ENCODE results near the gene ASTN2. TPM values are rescaled to one million over a fixed set of nuclear protein-coding genes. Genes with fewer than 3 reads are reported as not detected.

The ASTN2 gene
- total and polyA plus RNA-seq, 9 of the 15 experiments (the other 6 are each of a cell fraction or from before 2014, with no cell fraction given): 0.56 to 3.5 (median 1.9) TPM

GRCh38 chr9:116394894-116395698 is 1019.8 kb downstream of the ASTN2 start (continued):
- TF ChIP-seq, protein P1, sequence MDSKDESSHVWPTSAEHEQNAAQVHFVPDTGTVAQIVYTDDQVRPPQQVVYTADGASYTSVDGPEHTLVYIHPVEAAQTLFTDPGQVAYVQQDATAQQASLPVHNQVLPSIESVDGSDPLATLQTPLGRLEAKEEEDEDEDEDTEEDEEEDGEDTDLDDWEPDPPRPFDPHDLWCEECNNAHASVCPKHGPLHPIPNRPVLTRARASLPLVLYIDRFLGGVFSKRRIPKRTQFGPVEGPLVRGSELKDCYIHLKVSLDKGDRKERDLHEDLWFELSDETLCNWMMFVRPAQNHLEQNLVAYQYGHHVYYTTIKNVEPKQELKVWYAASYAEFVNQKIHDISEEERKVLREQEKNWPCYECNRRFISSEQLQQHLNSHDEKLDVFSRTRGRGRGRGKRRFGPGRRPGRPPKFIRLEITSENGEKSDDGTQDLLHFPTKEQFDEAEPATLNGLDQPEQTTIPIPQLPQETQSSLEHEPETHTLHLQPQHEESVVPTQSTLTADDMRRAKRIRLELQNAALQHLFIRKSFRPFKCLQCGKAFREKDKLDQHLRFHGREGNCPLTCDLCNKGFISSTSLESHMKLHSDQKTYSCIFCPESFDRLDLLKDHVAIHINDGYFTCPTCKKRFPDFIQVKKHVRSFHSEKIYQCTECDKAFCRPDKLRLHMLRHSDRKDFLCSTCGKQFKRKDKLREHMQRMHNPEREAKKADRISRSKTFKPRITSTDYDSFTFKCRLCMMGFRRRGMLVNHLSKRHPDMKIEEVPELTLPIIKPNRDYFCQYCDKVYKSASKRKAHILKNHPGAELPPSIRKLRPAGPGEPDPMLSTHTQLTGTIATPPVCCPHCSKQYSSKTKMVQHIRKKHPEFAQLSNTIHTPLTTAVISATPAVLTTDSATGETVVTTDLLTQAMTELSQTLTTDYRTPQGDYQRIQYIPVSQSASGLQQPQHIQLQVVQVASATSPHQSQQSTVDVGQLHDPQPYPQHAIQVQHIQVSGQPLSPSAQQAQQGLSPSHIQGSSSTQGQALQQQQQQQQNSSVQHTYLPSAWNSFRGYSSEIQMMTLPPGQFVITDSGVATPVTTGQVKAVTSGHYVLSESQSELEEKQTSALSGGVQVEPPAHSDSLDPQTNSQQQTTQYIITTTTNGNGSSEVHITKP (IDR thresholded peaks at IDR 0.05; ENCODE audit: partially characterized antibody): peak; percentile 69
- TF ChIP-seq, protein P2, sequence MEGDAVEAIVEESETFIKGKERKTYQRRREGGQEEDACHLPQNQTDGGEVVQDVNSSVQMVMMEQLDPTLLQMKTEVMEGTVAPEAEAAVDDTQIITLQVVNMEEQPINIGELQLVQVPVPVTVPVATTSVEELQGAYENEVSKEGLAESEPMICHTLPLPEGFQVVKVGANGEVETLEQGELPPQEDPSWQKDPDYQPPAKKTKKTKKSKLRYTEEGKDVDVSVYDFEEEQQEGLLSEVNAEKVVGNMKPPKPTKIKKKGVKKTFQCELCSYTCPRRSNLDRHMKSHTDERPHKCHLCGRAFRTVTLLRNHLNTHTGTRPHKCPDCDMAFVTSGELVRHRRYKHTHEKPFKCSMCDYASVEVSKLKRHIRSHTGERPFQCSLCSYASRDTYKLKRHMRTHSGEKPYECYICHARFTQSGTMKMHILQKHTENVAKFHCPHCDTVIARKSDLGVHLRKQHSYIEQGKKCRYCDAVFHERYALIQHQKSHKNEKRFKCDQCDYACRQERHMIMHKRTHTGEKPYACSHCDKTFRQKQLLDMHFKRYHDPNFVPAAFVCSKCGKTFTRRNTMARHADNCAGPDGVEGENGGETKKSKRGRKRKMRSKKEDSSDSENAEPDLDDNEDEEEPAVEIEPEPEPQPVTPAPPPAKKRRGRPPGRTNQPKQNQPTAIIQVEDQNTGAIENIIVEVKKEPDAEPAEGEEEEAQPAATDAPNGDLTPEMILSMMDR (IDR thresholded peaks at IDR 0.05 in 2 of 3, conservative IDR thresholded peaks at IDR 0.05 in 1 of 3; ENCODE audit: insufficient read depth in 2 of 3, low read depth in 1 of 3, low read length in 3 of 3): no peak
- TF ChIP-seq ZNF668 (CRISPR knock-in tag; IDR thresholded peaks at IDR 0.05) (no peak), MED1 (CRISPR knock-in tag; IDR thresholded peaks at IDR 0.05; ENCODE audit: borderline replicate concordance) (no peak), TBP (optimal IDR thresholded peaks at IDR 0.05; ENCODE audit: low read depth, low read length) (no peak), ZFX (CRISPR knock-in tag; IDR thresholded peaks at IDR 0.05) (no peak), ZNF584 (CRISPR knock-in tag; IDR thresholded peaks at IDR 0.05; ENCODE audit: low read depth) (peak; percentile 59; the same call in 1 of the 2 replicates), MLLT1 (IDR thresholded peaks at IDR 0.05) (peak in 1 of 2 experiments; percentile 28; a peak in 1 of 4 replicates), ZNF551 (CRISPR knock-in tag; IDR thresholded peaks at IDR 0.05) (no peak), SRSF3 (IDR thresholded peaks at IDR 0.05; ENCODE audit: insufficient read depth, low read length) (no peak), ZBTB1 (CRISPR knock-in tag; IDR thresholded peaks at IDR 0.05; ENCODE audit: borderline replicate concordance, low read depth) (no peak), SRSF7 (optimal IDR thresholded peaks at IDR 0.05; ENCODE audit: low read depth, low read length) (no peak), BDP1 (IDR thresholded peaks at IDR 0.05; ENCODE audit: insufficient read depth, insufficient read length) (no peak), ZNF324 (CRISPR knock-in tag; IDR thresholded peaks at IDR 0.05) (0 out of 2 replicates have a peak, but pooled peaks have one; percentile 37)
- TF ChIP-seq, protein P3, sequence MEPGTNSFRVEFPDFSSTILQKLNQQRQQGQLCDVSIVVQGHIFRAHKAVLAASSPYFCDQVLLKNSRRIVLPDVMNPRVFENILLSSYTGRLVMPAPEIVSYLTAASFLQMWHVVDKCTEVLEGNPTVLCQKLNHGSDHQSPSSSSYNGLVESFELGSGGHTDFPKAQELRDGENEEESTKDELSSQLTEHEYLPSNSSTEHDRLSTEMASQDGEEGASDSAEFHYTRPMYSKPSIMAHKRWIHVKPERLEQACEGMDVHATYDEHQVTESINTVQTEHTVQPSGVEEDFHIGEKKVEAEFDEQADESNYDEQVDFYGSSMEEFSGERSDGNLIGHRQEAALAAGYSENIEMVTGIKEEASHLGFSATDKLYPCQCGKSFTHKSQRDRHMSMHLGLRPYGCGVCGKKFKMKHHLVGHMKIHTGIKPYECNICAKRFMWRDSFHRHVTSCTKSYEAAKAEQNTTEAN (CRISPR knock-in tag; IDR thresholded peaks at IDR 0.05): no peak
- TF ChIP-seq, protein P4, sequence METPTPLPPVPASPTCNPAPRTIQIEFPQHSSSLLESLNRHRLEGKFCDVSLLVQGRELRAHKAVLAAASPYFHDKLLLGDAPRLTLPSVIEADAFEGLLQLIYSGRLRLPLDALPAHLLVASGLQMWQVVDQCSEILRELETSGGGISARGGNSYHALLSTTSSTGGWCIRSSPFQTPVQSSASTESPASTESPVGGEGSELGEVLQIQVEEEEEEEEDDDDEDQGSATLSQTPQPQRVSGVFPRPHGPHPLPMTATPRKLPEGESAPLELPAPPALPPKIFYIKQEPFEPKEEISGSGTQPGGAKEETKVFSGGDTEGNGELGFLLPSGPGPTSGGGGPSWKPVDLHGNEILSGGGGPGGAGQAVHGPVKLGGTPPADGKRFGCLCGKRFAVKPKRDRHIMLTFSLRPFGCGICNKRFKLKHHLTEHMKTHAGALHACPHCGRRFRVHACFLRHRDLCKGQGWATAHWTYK (CRISPR knock-in tag; IDR thresholded peaks at IDR 0.05): no peak

Measured in K562 (cell line).